Urothelium cell line (cell line): ENCODE measurements around the gene CSPG5.
A peak's percentile ranks its signal among the peaks of the same experiment; 100 is the strongest.

Experiments
- DNase-seq: peaks from one replicate; pipeline ENCODE4 v3.0.0; 2011; ENCODE audit warnings: low spot score, mixed read lengths
- FAIRE-seq: peaks from 2 replicates; lab custom pipeline; 2011; peaks lifted over from hg19 to GRCh38; lab: Jason Lieb, UNC

The CSPG5 gene

GRCh38 chr3:47541583-47542108 is 37.0 kb downstream of the CSPG5 start:
- FAIRE-seq = no peak

GRCh38 chr3:47540281-47540680 is 38.4 kb downstream of the CSPG5 start:
- no peak for FAIRE-seq
- DNase-seq = no peak

More at GRCh38 chr3:47541583-47542108, 37.0 kb downstream of the CSPG5 start:
- DNase-seq = no peak

DNA sequence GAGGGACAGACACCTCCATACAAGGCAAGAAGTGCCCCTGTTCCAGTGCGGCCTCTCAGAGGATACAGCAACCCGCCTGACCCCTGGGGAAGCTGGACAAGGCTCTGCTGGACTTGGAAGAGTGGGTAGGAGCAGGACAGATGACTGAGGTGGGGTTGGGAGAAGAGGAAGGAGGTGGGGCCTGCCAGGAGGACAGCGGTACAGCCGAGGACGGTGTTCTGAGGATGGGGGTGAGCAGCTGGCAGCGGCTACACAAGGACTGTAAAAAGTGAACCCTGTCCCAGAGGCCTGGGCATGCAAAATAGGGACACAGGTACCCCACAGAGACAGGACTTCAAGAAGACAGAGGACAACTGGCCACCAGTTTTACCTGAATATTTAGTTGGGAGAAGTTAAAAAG is 41.7 kb downstream of the CSPG5 start:
- no peak for DNase-seq
- FAIRE-seq = no peak

- FAIRE-seq (no peak), DNase-seq (no peak)
These were observed 42.3 kb downstream of the CSPG5 start for GRCh38 chr3:47536221-47536891.

- FAIRE-seq (no peak), DNase-seq (no peak)
These were observed 44.6 kb downstream of the CSPG5 start for GRCh38 chr3:47533996-47534454.

DNA sequence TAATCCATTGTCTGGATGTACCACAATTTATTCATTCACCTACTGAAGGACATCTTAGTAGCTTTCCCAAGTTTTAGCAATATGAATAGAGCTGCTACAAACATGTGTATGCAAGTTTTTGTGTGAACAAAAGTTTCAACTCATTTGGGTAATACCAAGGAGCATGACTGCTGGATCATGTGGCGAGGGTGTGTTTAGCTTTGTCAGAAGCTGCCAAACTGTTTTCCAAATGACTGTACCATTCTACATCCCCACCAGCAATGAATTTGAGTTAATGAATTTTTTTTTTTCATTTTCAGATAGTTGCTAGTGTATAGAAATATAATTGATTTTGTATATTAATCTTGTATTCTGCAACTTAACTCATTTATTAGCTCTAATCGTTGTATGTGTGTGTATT is 45.2 kb downstream of the CSPG5 start:
- FAIRE-seq (no peak), DNase-seq (no peak)

GRCh38 chr3:47527952-47528725 is 50.5 kb downstream of the CSPG5 start:
- FAIRE-seq = no peak
- DNase-seq = no peak

- DNase-seq (no peak), FAIRE-seq (no peak)
These were observed 53.0 kb downstream of the CSPG5 start for GRCh38 chr3:47525617-47526016.

DNA sequence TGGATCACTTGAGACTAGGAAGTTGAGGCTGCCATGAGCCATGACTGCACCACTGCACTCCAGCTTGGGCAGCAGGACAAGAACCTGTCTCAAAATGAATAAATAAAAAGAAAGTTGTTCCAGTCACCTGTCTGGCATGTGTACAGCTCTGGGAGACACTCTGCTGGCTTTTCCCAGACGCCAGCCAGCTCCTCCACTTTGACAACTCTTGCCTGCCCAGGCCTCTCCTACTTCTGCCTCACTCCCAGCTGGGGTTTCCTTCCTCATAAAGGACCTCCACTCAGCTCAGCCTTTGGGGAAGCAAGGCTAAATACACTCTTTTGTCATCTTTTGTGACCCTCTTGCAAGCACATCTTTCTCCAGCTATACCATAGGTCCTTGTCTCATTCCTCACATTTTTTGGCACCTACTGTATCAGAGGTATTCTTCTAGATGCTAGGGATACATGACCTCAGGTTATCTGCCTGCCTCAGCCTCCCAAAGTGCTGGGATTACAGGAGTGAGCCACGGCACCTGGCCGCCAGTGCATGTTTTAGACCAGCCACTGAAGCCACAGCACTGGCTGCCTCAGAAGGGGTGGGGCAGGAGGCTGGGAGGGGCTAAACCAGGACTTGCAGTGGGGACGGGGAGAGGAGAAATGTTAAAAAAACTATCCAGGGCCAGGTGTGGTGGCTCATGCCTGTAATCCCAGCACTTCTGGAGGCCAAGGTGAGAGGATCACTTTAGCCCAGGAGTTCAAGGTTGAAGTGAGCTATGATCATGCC is 55.2 kb downstream of the CSPG5 start:
- no peak for FAIRE-seq
- no peak for DNase-seq

- DNase-seq = peak; percentile 89
- FAIRE-seq = peak; percentile 58
These were observed 56.3 kb downstream of the CSPG5 start for GRCh38 chr3:47522082-47522987.

- FAIRE-seq = no peak
- DNase-seq = no peak
These were observed 57.9 kb downstream of the CSPG5 start for GRCh38 chr3:47520756-47521155.

DNA sequence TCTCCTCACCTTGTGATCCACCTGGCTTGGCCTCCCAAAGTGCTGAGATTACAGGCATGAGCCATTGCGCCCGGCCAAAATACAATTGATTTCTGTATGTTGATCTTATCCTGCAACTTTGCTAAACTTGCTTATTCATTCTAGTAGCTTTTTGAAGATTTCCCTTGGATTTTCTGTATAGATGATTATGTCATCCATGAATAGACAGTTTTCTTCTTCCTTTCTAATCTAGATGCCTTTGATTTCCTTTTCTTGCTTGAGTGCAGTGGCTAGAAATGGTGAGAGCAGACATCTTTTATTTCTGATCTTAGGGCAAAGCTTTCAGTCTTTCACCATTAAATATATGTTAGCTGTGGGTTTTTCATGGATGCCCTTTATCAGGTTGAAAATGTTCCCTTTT is 60.7 kb downstream of the CSPG5 start:
- no peak for DNase-seq
- FAIRE-seq = no peak

GRCh38 chr3:47515864-47516319 is 62.8 kb downstream of the CSPG5 start:
- FAIRE-seq (no peak), DNase-seq (no peak)

GRCh38 chr3:47515100-47515499 is 63.6 kb downstream of the CSPG5 start:
- no peak for FAIRE-seq
- DNase-seq = no peak

DNA sequence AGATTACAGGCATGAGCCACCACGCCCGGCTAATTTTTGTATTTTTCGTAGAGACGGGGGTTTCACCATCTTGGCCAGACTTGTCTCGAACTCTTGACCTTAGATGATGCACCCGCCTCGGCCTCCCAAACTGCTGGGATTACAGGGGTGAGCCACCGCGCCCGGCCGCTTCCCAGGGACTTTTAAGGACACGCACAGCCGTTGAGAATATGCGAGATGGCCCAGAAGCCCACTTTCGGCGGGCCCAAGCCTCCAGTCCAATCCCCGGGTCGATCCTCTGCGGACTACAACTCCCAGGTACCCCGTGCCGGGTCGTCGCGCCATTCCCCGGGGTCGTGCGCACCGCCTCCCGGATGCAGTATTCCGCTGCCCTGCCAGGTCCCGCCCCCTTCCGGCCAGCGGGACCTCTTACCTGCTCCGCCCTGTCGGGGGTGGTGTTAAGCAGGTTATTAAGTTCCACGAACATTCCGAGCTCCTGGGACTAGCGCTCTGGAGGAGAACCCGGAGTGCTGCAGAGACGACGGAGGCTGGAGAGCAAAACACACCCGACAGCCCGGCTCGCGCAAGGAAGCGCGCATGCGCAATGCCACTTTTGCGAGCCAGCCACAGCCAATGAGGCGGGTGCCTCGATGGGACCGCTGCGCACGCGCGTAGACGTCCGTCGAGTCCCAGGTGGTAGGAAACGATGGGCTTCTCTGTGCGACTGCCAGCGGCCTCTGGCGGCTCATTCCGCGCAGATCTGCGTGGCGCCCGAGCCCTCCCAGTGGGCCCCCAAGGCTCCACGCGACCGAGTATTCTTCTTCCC is 65.3 kb downstream of the CSPG5 start, which contains the start of gene ELP6:
ELP6 (minus strand) TSS at position 588 of the 805 bp plus-strand sequence; CDS start at position 466, 122 bp downstream.
- peak; percentile 96 for FAIRE-seq
- DNase-seq = peak; percentile 98

- DNase-seq = peak; percentile 27
- no peak for FAIRE-seq
These were observed 66.1 kb downstream of the CSPG5 start for GRCh38 chr3:47512416-47513124.
